ENCODE data around the gene FADS6.
"Not testable (repeated sequence)": the region's sequence is repeated elsewhere in the genome, so short reads cannot be mapped to it uniquely, and the experiment has no call there.

- not testable (repeated sequence) for TF ChIP-seq CTCF (IDR thresholded peaks at IDR 0.05; ENCODE audit: low read depth, low read length); POLR2A (IDR thresholded peaks at IDR 0.05; ENCODE audit: extremely low read depth, insufficient read length); MAX (IDR thresholded peaks at IDR 0.05; ENCODE audit: low read depth, low read length); MYC (IDR thresholded peaks at IDR 0.05; ENCODE audit: low read depth, low read length)
These were observed 15.7 kb upstream of the FADS6 start for GRCh38 chr17:74909097-74909496.

Data from NB4 (cell line).